KMS-11 (cell line): ENCODE results near the gene AIF1.

Experiments
- H2AFZ ChIP-seq: fragments of 200-600 bp; sonication (generic); 2 replicates; pipeline ENCODE4 v1.6.1; 2016; ENCODE audit warnings: antibody characterized with exemption, mixed run types, low read depth
- H3K27ac ChIP-seq: fragments of 200-600 bp; sonication (generic); 2 replicates; pipeline ENCODE4 v1.6.1; 2016; ENCODE audit warnings: mild to moderate bottlenecking, mixed run types
- H3K27me3 ChIP-seq: fragments of 200-600 bp; sonication (generic); 2 replicates; pipeline ENCODE4 v1.6.1; 2017; ENCODE audit warnings: mild to moderate bottlenecking, low read depth, mixed run types, moderate library complexity; ENCODE audit not compliant: insufficient read depth
- H3K36me3 ChIP-seq: fragments of 200-600 bp; sonication (generic); 2 replicates; pipeline ENCODE4 v1.6.1; 2017; ENCODE audit warnings: mild to moderate bottlenecking, mixed run types; ENCODE audit not compliant: insufficient read depth
- H3K4me1 ChIP-seq: fragments of 200-600 bp; sonication (generic); 2 replicates; pipeline ENCODE4 v1.6.1; 2016; ENCODE audit warnings: mild to moderate bottlenecking, low read depth, mixed run types; ENCODE audit not compliant: poor library complexity, severe bottlenecking
- H3K4me2 ChIP-seq: fragments of 200-600 bp; sonication (generic); 2 replicates; pipeline ENCODE4 v1.7.0; 2016; ENCODE audit warnings: mild to moderate bottlenecking, mixed run types
- H3K4me3 ChIP-seq: fragments of 200-600 bp; sonication (generic); IDR thresholded peaks from 2 replicates; pipeline ENCODE4 v1.6.1; 2017; ENCODE audit warnings: low read depth, low read length, mixed read lengths; ENCODE audit not compliant: insufficient read depth
- H3K79me2 ChIP-seq: fragments of 200-600 bp; sonication (generic); 2 replicates; pipeline ENCODE4 v1.6.1; 2016; ENCODE audit warnings: low read depth, mixed run types; ENCODE audit not compliant: insufficient read depth
- H3K9ac ChIP-seq: fragments of 200-600 bp; sonication (generic); 2 replicates; pipeline ENCODE4 v1.6.1; 2016; ENCODE audit warnings: mild to moderate bottlenecking, mixed run types
- H4K20me1 ChIP-seq: fragments of 200-600 bp; sonication (generic); 2 replicates; pipeline ENCODE4 v1.6.1; 2016; ENCODE audit warnings: mild to moderate bottlenecking, mixed run types; ENCODE audit not compliant: insufficient read depth
- TF ChIP-seq, protein P1 (sequence below): fragments of 200-600 bp; sonication (generic); conservative IDR thresholded peaks from 2 replicates; pipeline ENCODE4 v1.6.1; 2017; ENCODE audit warnings: low read depth, mild to moderate bottlenecking, antibody characterized with exemption, low read length, moderate library complexity, mixed read lengths

The AIF1 gene

DNA sequence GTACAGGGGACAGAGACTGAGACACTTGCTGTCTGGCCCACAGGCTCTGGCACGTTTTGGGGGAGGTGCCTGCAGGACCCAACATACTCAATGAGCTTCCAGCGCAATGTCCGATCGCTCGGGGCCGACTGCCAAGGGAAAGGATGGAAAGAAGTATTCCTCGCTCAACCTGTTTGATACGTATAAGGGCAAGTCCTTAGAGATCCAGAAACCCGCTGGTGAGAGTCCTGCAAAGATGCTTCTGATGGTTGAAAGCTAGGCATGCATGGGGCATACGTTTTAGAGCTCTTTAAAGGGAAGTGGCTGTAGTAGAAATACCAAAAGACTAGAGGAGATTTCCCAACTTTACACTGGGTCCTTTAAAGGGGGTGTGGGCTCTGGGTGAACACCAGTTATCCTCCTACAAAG lies 7.7 kb downstream of the AIF1 start:
- H3K27me3 ChIP-seq: no peaks in the 10 kb centered on the region
- peaks cover 17% of the 10 kb centered on the region for H3K4me1 ChIP-seq
- no peak overlapping the region for H2AFZ ChIP-seq
- peak overlapping the region; percentile 92; the same call in 1 of the 2 replicates for H3K4me2 ChIP-seq
- no peaks in the 10 kb centered on the region for H4K20me1 ChIP-seq
- H3K79me2 ChIP-seq: peaks cover 39% of the 10 kb centered on the region
- no peak overlapping the region for H3K9ac ChIP-seq
- no peak overlapping the region for H3K4me3 ChIP-seq
- TF ChIP-seq, protein P1, sequence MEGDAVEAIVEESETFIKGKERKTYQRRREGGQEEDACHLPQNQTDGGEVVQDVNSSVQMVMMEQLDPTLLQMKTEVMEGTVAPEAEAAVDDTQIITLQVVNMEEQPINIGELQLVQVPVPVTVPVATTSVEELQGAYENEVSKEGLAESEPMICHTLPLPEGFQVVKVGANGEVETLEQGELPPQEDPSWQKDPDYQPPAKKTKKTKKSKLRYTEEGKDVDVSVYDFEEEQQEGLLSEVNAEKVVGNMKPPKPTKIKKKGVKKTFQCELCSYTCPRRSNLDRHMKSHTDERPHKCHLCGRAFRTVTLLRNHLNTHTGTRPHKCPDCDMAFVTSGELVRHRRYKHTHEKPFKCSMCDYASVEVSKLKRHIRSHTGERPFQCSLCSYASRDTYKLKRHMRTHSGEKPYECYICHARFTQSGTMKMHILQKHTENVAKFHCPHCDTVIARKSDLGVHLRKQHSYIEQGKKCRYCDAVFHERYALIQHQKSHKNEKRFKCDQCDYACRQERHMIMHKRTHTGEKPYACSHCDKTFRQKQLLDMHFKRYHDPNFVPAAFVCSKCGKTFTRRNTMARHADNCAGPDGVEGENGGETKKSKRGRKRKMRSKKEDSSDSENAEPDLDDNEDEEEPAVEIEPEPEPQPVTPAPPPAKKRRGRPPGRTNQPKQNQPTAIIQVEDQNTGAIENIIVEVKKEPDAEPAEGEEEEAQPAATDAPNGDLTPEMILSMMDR: no peak
- H3K36me3 ChIP-seq: peaks cover 28% of the 10 kb centered on the region; the same call in 1 of the 2 replicates
- no peak overlapping the region for H3K27ac ChIP-seq

DNA sequence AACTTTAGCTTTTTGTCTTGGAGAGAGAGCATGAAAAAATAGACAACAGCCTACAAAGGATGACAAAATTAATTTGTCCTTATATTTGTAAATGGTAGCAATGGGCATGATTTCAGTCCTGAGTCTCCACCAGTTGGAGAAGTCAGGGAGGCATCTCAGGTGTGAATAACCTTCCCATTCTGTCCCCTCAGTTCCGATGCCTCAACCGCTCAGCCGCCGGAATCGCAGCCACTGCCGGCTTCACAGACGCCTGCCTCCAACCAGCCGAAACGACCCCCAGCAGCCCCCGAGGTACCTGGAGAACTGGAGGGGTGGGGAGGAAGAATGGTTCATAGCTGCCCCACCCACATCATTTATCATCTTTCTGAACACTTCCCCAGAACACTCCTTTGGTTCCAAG lies 9.0 kb downstream of the AIF1 start:
- TF ChIP-seq, protein P1: no peak
- Histone ChIP-seq H3K36me3 (peaks cover 28% of the 10 kb centered on the region; the same call in 1 of the 2 replicates), H3K4me1 (peaks cover 16% of the 10 kb centered on the region)

DNA sequence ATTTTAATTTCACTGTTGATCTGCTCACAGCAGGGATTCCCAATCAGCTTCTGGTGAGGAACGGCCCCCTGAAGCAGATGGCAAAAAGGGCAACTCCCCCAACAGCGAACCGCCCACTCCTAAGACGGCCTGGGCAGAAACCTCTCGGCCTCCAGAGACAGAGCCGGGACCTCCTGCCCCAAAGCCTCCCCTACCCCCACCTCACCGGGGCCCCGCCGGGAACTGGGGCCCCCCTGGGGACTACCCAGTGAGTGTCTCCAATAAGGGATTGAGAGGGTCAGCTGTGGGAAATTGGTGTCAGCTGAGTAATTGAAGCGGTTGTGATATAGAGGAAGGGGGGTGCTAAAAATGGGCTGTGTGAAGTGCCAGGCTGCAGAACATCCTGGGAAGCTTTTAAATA lies 11.9 kb downstream of the AIF1 start:
- H3K27ac ChIP-seq: no peak overlapping the region
- TF ChIP-seq, protein P1: no peak
- peaks cover 27% of the 10 kb centered on the region for H3K79me2 ChIP-seq
- H3K4me3 ChIP-seq: no peak overlapping the region
- peaks cover 31% of the 10 kb centered on the region; the same call in 1 of the 2 replicates for H3K36me3 ChIP-seq
- H4K20me1 ChIP-seq: no peaks in the 10 kb centered on the region
- H2AFZ ChIP-seq: no peak overlapping the region
- no peaks in the 10 kb centered on the region for H3K27me3 ChIP-seq
- H3K9ac ChIP-seq: no peak overlapping the region
- H3K4me1 ChIP-seq: peaks cover 9% of the 10 kb centered on the region
- no peak overlapping the region for H3K4me2 ChIP-seq

More for the DNA sequence above, 9.0 kb downstream of the AIF1 start:
- no peak overlapping the region for H3K9ac ChIP-seq
- no peak overlapping the region for H3K4me3 ChIP-seq
- H3K79me2 ChIP-seq: peaks cover 39% of the 10 kb centered on the region
- H3K27me3 ChIP-seq: no peaks in the 10 kb centered on the region
- no peak overlapping the region for H3K27ac ChIP-seq
- H4K20me1 ChIP-seq: no peaks in the 10 kb centered on the region
- H3K4me2 ChIP-seq: no peak overlapping the region
- no peak overlapping the region for H2AFZ ChIP-seq

DNA sequence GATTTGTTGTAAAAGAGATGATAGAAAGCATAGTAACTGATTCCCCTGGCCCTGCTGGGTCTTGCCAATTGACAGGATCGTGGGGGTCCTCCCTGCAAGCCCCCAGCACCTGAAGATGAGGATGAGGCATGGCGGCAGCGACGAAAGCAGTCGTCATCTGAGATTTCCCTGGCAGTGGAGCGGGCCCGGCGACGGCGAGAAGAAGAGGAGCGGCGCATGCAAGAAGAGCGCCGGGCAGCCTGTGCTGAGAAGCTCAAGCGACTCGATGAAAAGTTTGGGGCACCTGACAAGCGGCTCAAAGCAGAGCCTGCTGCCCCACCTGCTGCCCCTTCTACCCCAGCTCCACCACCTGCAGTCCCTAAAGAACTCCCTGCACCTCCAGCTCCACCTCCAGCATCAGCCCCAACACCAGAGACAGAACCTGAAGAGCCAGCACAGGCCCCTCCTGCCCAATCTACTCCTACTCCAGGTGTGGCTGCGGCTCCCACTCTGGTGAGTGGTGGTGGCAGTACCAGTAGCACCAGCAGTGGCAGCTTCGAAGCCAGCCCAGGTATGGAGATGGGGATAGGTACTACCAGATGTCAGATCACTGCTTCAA lies 12.8 kb downstream of the AIF1 start:
- no peaks in the 10 kb centered on the region for H4K20me1 ChIP-seq
- H2AFZ ChIP-seq: no peak overlapping the region
- H3K79me2 ChIP-seq: peaks cover 18% of the 10 kb centered on the region
- TF ChIP-seq, protein P1: no peak
- H3K4me1 ChIP-seq: peaks cover under 1% of the 10 kb centered on the region
- H3K36me3 ChIP-seq: peaks cover 31% of the 10 kb centered on the region; the same call in 1 of the 2 replicates
- H3K4me3 ChIP-seq: no peak overlapping the region
- H3K9ac ChIP-seq: no peak overlapping the region
- no peaks in the 10 kb centered on the region for H3K27me3 ChIP-seq
- H3K27ac ChIP-seq: no peak overlapping the region
- no peak overlapping the region for H3K4me2 ChIP-seq
